ENCODE measurements around the gene PPP1R13B.
A peak's percentile ranks its signal among the peaks of the same experiment; 100 is the strongest.

Gene PPP1R13B

GRCh38 chr14:103728141-103728540 lies 119.2 kb downstream of the PPP1R13B start:
- no peak overlapping the region for H3K27ac ChIP-seq (ENCODE audit: extremely low read depth, low read depth, low read length)

GRCh38 chr14:103727313-103727980 lies 119.9 kb downstream of the PPP1R13B start:
- Histone ChIP-seq H3K36me3 (ENCODE audit: control insufficient read depth in 2 of 2, insufficient read depth in 1 of 2, low read length in 2 of 2) (peaks cover 0 to 53% of the 10 kb centered on the region in 2 experiments; a peak in 2 of 3 replicates), H3K4me1 (ENCODE audit: control insufficient read depth, insufficient read depth, low read length) (no peaks in the 10 kb centered on the region), H3K27ac (ENCODE audit: extremely low read depth, low read depth, low read length) (no peak overlapping the region), H3K4me3 (ENCODE audit: low read depth, low read length) (no peak overlapping the region), H3K9me3 (ENCODE audit: control insufficient read depth, insufficient read depth, low read depth, low read length) (no peaks in the 10 kb centered on the region)
- ChIA-PET CTCF (no interaction called here), POLR2A (interaction anchor here (0.5 kb wide), 1 partner anchor 792 kb away, joined by 3 read pairs; no protein-coding TSS in a partner anchor)
- peak; percentile 46; the same call in 1 of the 2 replicates for TF ChIP-seq SCRT2 (tag by site-specific recombination; IDR thresholded peaks at IDR 0.05)
- TF ChIP-seq ELK4 (IDR thresholded peaks at IDR 0.05; ENCODE audit: borderline replicate concordance, low read depth, low read length), result no peak
- no peak for TF ChIP-seq ZNF426 (tag by site-specific recombination; IDR thresholded peaks at IDR 0.05)

More at GRCh38 chr14:103728141-103728540, 119.2 kb downstream of the PPP1R13B start:
- POLR2A ChIA-PET, result no interaction called here
- CTCF ChIA-PET, result no interaction called here
- Histone ChIP-seq H3K4me1 (ENCODE audit: control insufficient read depth, insufficient read depth, low read length) (no peaks in the 10 kb centered on the region), H3K4me3 (ENCODE audit: low read depth, low read length) (no peak overlapping the region), H3K9me3 (ENCODE audit: control insufficient read depth, insufficient read depth, low read depth, low read length) (no peaks in the 10 kb centered on the region), H3K36me3 (ENCODE audit: control insufficient read depth in 2 of 2, insufficient read depth in 1 of 2, low read length in 2 of 2) (peaks cover 0 to 60% of the 10 kb centered on the region in 2 experiments; a peak in 2 of 3 replicates)
- no peak for TF ChIP-seq ZNF555 (tag by site-specific recombination; conservative IDR thresholded peaks at IDR 0.05)
- TF ChIP-seq ZNF501 (tag by site-specific recombination; IDR thresholded peaks at IDR 0.05), result no peak
- TF ChIP-seq ZNF433 (tag by site-specific recombination; IDR thresholded peaks at IDR 0.05; ENCODE audit: low read depth), result no peak
- TF ChIP-seq ZNF423 (tag by site-specific recombination; IDR thresholded peaks at IDR 0.05), result no peak
- TF ChIP-seq GLI2 (tag by site-specific recombination; IDR thresholded peaks at IDR 0.05; ENCODE audit: borderline replicate concordance, low read depth), result no peak

GRCh38 chr14:103726474-103726873 lies 120.9 kb downstream of the PPP1R13B start:
- ChIA-PET POLR2A (no interaction called here), CTCF (no interaction called here)
- no peaks in the 10 kb centered on the region for H3K4me1 ChIP-seq (ENCODE audit: control insufficient read depth, insufficient read depth, low read length)
- no peak overlapping the region for H3K4me3 ChIP-seq (ENCODE audit: low read depth, low read length)
- no peaks in the 10 kb centered on the region for H3K9me3 ChIP-seq (ENCODE audit: control insufficient read depth, insufficient read depth, low read depth, low read length)
- TF ChIP-seq ZNF530 (tag by site-specific recombination; IDR thresholded peaks at IDR 0.05; ENCODE audit: low read depth), result no peak
- H3K27ac ChIP-seq (ENCODE audit: extremely low read depth, low read depth, low read length), result no peak overlapping the region
- H3K36me3 ChIP-seq (ENCODE audit: control insufficient read depth in 2 of 2, insufficient read depth in 1 of 2, low read length in 2 of 2), result peaks cover 0 to 43% of the 10 kb centered on the region in 2 experiments; a peak in 2 of 3 replicates

- ChIA-PET CTCF (interaction anchor here (0.6 kb wide), 1 partner anchor 91 kb away, joined by 3 read pairs; no protein-coding TSS in a partner anchor), POLR2A (no interaction called here)
- no peak overlapping the region for H3K4me3 ChIP-seq (ENCODE audit: low read depth, low read length)
Measured at GRCh38 chr14:103725739-103726395, 121.5 kb downstream of the PPP1R13B start.

More at GRCh38 chr14:103725739-103726395, 121.5 kb downstream of the PPP1R13B start:
- H3K9me3 ChIP-seq (ENCODE audit: control insufficient read depth, insufficient read depth, low read depth, low read length), result no peaks in the 10 kb centered on the region
- H3K4me1 ChIP-seq (ENCODE audit: control insufficient read depth, insufficient read depth, low read length), result no peaks in the 10 kb centered on the region; the same call in 1 of the 2 replicates
- TF ChIP-seq ZNF433 (tag by site-specific recombination; IDR thresholded peaks at IDR 0.05; ENCODE audit: low read depth) (no peak), MZF1 (tag by site-specific recombination; IDR thresholded peaks at IDR 0.05; ENCODE audit: borderline replicate concordance) (no peak), SP2 (tag by site-specific recombination; IDR thresholded peaks at IDR 0.05) (no peak), ZNF146 (tag by site-specific recombination; IDR thresholded peaks at IDR 0.05) (no peak), RBAK (tag by site-specific recombination; IDR thresholded peaks at IDR 0.05) (no peak), ZSCAN16 (tag by site-specific recombination; IDR thresholded peaks at IDR 0.05) (no peak), ZNF223 (tag by site-specific recombination; IDR thresholded peaks at IDR 0.05) (no peak)
- no peak overlapping the region for H3K27ac ChIP-seq (ENCODE audit: extremely low read depth, low read depth, low read length)
- peaks cover 0 to 43% of the 10 kb centered on the region in 2 experiments; a peak in 2 of 3 replicates for H3K36me3 ChIP-seq (ENCODE audit: control insufficient read depth in 2 of 2, insufficient read depth in 1 of 2, low read length in 2 of 2)

Data from HEK293 (cell line).